Lower leg skin (tissue), 4 donors: ENCODE results near the gene SGO1. TPM values are rescaled to one million over a fixed set of nuclear protein-coding genes. Genes with fewer than 3 reads are reported as not detected.

Experiments
- DNase-seq, 2 donors: peaks; one replicate each; pipeline ENCODE4 v3.0.0-alpha.2; 2019; ENCODE audit warnings: low spot score in 2 of 2
- H3K4me3 ChIP-seq: fragments of 200-600 bp; sonication (generic); 2 replicates; pipeline ENCODE4 v1.5.1; 2017; ENCODE audit warnings: mild to moderate bottlenecking, low read depth; ENCODE audit not compliant: poor library complexity, severe bottlenecking
- POLR2A ChIP-seq, 2 donors: fragments of 450-650 bp; IDR thresholded peaks; one replicate each; pipeline ENCODE4 v1.6.1; 2016 to 2017; ENCODE audit warnings: antibody characterized with exemption in 2 of 2, mild to moderate bottlenecking in 1 of 2, moderate library complexity in 1 of 2
- WGBS, 2 donors: methylation state at CpG; one replicate each; pipeline ENCODE4 v1.1.5; 2018; 5-methylcytosine and 5-hydroxymethylcytosine counted together
- intact Hi-C: fragments of 100-400 bp; cut with DNase I; formaldehyde crosslinking; loops from one replicate; pipeline ENCODE4 v1.15.0; 2023; ENCODE audit warnings: low total_unique reads
- total RNA-seq, 4 donors: library from RNA; depleted of rRNA; stranded (reverse); fragments of >200 nt; gene quantifications; one replicate each; pipeline ENCODE4 v1.1.0, GENCODE V29; 2016
- TF ChIP-seq, protein P1 (sequence below), 3 donors: fragments of 450-650 bp; IDR thresholded peaks; one replicate each; pipeline ENCODE4 v1.5.1; 2016; ENCODE audit warnings: antibody characterized with exemption in 3 of 3, mild to moderate bottlenecking in 3 of 3, moderate library complexity in 2 of 3

The SGO1 gene
- total RNA-seq, 4 donors from 2014 or later, result 1.1 to 2.2 (median 1.9) TPM

DNA sequence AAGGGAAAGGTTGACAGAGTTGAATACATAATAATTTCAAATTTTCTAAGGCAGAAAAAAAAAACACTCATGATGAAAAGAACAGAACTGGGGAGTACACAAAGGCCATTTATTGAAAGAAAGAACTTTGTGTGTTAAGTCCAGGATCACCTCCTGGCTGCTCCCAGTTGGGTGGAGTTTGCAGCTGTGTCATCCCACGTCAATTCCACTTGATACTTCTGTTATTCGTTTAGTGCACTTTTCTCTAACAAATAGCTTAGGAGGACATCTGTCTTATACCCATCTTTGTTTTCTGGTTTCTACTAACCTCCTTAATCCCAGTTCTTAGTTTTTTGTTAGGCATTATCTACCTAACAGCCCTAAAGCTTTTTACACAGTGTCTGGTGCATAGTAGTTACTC, 44.7 kb downstream of the SGO1 start:
- TF ChIP-seq POLR2A (IDR thresholded peaks at IDR 0.05), result no peak
- TF ChIP-seq, protein P1, sequence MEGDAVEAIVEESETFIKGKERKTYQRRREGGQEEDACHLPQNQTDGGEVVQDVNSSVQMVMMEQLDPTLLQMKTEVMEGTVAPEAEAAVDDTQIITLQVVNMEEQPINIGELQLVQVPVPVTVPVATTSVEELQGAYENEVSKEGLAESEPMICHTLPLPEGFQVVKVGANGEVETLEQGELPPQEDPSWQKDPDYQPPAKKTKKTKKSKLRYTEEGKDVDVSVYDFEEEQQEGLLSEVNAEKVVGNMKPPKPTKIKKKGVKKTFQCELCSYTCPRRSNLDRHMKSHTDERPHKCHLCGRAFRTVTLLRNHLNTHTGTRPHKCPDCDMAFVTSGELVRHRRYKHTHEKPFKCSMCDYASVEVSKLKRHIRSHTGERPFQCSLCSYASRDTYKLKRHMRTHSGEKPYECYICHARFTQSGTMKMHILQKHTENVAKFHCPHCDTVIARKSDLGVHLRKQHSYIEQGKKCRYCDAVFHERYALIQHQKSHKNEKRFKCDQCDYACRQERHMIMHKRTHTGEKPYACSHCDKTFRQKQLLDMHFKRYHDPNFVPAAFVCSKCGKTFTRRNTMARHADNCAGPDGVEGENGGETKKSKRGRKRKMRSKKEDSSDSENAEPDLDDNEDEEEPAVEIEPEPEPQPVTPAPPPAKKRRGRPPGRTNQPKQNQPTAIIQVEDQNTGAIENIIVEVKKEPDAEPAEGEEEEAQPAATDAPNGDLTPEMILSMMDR (IDR thresholded peaks at IDR 0.05), result no peak
- WGBS, 2 donors, result 43 to 44% methylated on average over 2 of the region's 2 CpGs
- intact Hi-C loops, result no loop called here
- H3K4me3 ChIP-seq, result no peak overlapping the region
- no peak for DNase-seq

DNA sequence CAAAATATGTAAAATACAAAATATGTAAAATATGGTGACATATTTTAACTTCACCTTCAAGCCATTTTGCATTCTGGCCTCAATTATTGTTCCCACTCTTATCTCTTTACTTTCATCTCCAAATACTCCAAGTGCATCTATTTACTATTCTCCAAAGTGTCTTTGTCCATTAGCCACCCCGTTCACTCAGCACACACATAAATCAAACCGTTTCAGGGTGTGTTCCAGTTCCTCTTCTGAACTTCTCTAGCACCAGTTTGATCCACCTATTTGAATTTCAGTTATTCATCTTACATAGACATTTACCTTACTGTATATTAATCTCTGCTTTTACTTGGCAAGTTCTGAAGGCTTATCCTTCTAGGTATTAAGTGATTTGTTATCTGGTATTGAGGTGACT, 45.1 kb downstream of the SGO1 start:
- no peak overlapping the region for H3K4me3 ChIP-seq
- TF ChIP-seq, protein P1 (IDR thresholded peaks at IDR 0.05), result no peak
- no peak for TF ChIP-seq POLR2A (IDR thresholded peaks at IDR 0.05)
- WGBS, 2 donors, result 69% methylated on average over 2 of the region's 2 CpGs
- DNase-seq, result no peak
- intact Hi-C loops, result no loop called here

- intact Hi-C loops, result no loop called here
- WGBS, 2 donors, result 90 to 97% methylated on average over 4 of the region's 4 CpGs
- no peak for DNase-seq
- no peak for TF ChIP-seq POLR2A (IDR thresholded peaks at IDR 0.05)
- TF ChIP-seq, protein P1 (IDR thresholded peaks at IDR 0.05), result no peak
- H3K4me3 ChIP-seq, result no peak overlapping the region
Measured at GRCh38 chr3:20137647-20138046, 48.4 kb downstream of the SGO1 start.

DNA sequence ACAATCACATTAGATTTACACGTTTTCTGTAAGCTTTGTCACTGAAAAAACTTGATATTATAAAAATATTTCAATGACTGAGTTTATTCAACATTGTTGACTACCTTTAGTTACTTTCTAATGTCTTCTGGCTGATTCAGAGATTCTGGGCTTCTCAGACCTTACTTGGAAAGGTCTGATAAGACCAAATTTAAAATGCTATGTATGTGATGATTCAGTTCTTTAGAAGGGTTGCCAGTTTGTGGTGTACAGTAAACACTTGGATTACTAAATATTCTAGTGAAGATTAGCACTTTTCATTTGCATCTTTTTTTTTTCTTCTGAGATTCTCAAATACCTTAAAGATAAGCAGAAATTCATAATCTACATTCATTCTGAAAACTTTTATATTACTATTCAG, 49.8 kb downstream of the SGO1 start:
- no peak for DNase-seq
- 91 to 94% methylated on average over 1 of the region's 1 CpG for WGBS, 2 donors
- intact Hi-C loops, result no loop called here
- H3K4me3 ChIP-seq, result no peak overlapping the region
- TF ChIP-seq, protein P1 (IDR thresholded peaks at IDR 0.05), result no peak
- no peak for TF ChIP-seq POLR2A (IDR thresholded peaks at IDR 0.05)

GRCh38 chr3:20130106-20130505, 55.9 kb downstream of the SGO1 start:
- WGBS, 2 donors, result 84 to 89% methylated on average over 7 of the region's 7 CpGs
- no peak for DNase-seq
- TF ChIP-seq, protein P1 (IDR thresholded peaks at IDR 0.05), result no peak
- no peak for TF ChIP-seq POLR2A (IDR thresholded peaks at IDR 0.05)
- no peak overlapping the region for H3K4me3 ChIP-seq
- intact Hi-C loops, result no loop called here

- H3K4me3 ChIP-seq, result no peak overlapping the region
- intact Hi-C loops, result no loop called here
- TF ChIP-seq, protein P1 (IDR thresholded peaks at IDR 0.05), result no peak
- TF ChIP-seq POLR2A (IDR thresholded peaks at IDR 0.05), result no peak
- no peak for DNase-seq
- WGBS, 2 donors, result 76 to 86% methylated on average over 2 of the region's 2 CpGs
Measured at GRCh38 chr3:20128358-20128757, 57.6 kb downstream of the SGO1 start.
